NT2/D1 (cell line): ENCODE results near the gene CDKN2D.

Source experiments
- SUZ12 ChIP-seq: IDR thresholded peaks from 2 replicates; pipeline ENCODE4 v1.6.1; 2011; ENCODE audit not compliant: insufficient read length, insufficient read depth; ENCODE audit errors: extremely low read depth
- YY1 ChIP-seq: IDR thresholded peaks from 2 replicates; pipeline ENCODE4 v1.6.1; 2011; ENCODE audit not compliant: insufficient read length, insufficient read depth
- ZNF274 ChIP-seq: IDR thresholded peaks from 2 replicates; pipeline ENCODE4 v1.6.1; 2011; ENCODE audit warnings: mild to moderate bottlenecking, low read depth, low read length

DNA sequence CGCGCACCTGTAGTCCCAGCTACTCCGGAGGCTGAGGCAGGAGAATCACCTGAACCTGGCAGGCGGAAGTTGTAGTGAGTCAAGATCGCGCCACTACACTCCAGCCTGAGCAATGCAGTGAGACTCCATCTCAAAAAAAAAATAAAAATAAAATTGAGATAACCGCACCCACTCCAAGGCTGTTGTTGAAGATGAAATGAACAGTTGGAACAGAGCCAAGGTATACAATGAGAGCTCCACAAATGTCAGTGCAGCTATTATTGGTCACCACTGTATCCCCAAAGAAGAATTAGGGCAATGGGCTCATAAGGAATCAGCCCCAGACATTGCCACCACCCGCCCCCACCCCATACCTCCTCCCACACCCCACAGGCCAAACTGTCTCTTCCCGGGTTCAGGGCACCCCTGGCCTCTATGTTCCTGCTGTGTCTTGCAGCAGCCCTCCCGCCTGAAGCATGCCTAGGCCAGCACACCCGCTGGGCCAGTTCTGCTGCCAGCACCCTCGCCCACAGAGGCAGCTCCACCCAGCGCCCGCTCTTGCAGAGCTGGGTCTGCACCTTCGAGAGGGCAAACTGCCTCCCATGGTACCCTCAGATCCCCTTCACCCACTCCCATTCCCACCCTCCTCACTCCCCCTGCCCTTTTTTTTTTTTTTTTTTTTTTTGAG is 48.0 kb downstream of the CDKN2D start:
- TF ChIP-seq ZNF274 (no peak), YY1 (no peak), SUZ12 (no peak)
